RWPE1 (cell line): Measurements from ENCODE around the gene XPR1.
"Not testable (repeated sequence)": the region's sequence is repeated elsewhere in the genome, so short reads cannot be mapped to it uniquely, and the experiment has no call there.

ENCODE experiments used
- CTCF ChIA-PET: fragments of 350-600 bp; sonication (Branson Sonifier 250); formaldehyde crosslinking; extraction: SDS; loops from one replicate; lab custom pipeline; 2021; lab: Yijun Ruan, JAX
- POLR2A ChIA-PET: fragments of 400-600 bp; formaldehyde crosslinking; extraction: SDS; loops from one replicate; lab custom pipeline; 2020; ENCODE audit warnings: antibody characterized with exemption; ENCODE audit not compliant: low non-redundant PET; lab: Yijun Ruan, JAX
- DNase-seq: peaks from one replicate; pipeline ENCODE4 v3.0.0; 2012; ENCODE audit warnings: low spot score
- H3K27ac ChIP-seq: fragments of 450-650 bp; 2 replicates; pipeline ENCODE4 v1.5.1; 2017
- TF ChIP-seq, protein P1 (sequence below): fragments of 450-650 bp; conservative IDR thresholded peaks from 2 replicates; pipeline ENCODE4 v1.5.1; 2017; ENCODE audit warnings: low read depth, mild to moderate bottlenecking

The XPR1 gene

DNA sequence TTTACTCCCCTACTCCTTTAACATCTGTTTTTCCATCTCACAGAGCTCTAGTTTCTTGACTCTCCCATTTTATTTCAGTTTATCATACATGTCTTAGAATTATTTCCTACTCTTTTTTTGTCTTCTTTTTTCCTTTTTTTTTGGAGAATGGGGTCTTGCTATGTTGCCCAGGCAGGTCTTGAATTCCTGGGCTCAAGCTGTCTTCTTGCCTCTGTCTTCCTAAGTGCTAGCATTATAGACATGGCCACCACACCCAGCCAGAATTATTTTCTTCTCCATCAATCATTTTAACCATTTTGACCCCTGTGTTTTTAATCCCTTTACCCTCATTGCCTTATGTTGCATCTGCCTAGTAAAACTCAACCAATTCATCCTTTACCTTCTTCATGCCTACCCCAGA is 157.6 kb downstream of the XPR1 start:
- POLR2A ChIA-PET = no interaction called here
- CTCF ChIA-PET = interaction anchor here (0.5 to 0.7 kb wide), 3 partner anchors 36 to 1799 kb away, joined by 3 to 5 read pairs (median 4); partner anchors contain the start of gene RNASEL
- DNase-seq = no peak
- no peak overlapping the region for H3K27ac ChIP-seq
- TF ChIP-seq, protein P1, sequence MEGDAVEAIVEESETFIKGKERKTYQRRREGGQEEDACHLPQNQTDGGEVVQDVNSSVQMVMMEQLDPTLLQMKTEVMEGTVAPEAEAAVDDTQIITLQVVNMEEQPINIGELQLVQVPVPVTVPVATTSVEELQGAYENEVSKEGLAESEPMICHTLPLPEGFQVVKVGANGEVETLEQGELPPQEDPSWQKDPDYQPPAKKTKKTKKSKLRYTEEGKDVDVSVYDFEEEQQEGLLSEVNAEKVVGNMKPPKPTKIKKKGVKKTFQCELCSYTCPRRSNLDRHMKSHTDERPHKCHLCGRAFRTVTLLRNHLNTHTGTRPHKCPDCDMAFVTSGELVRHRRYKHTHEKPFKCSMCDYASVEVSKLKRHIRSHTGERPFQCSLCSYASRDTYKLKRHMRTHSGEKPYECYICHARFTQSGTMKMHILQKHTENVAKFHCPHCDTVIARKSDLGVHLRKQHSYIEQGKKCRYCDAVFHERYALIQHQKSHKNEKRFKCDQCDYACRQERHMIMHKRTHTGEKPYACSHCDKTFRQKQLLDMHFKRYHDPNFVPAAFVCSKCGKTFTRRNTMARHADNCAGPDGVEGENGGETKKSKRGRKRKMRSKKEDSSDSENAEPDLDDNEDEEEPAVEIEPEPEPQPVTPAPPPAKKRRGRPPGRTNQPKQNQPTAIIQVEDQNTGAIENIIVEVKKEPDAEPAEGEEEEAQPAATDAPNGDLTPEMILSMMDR = no peak

- CTCF ChIA-PET, H3K27ac ChIP-seq, POLR2A ChIA-PET, DNase-seq: not testable (repeated sequence)
These were observed 159.3 kb downstream of the XPR1 start for GRCh38 chr1:180791152-180791551.

- CTCF ChIA-PET = no interaction called here
These were observed 160.0 kb downstream of the XPR1 start for GRCh38 chr1:180791806-180792205.

DNA sequence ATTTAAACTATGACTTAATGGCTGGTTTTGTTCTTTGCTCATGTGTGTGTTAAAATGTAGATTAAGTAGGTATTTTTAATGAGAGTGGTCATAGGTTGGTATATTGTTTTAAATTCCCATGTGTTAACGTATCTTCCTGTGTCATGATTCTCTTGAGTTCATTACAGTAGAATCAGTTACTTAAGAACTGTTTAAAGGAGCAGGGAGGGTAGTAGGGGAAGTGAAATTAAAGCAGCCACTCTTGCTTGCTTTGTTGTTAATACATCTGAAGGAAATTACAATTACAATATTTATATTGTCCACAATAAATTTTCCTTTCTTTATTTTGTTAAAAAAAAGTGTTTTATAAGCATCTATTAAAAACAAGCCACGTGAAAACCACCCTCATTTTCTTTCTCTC is 161.6 kb downstream of the XPR1 start:
- no peak overlapping the region for H3K27ac ChIP-seq
- TF ChIP-seq, protein P1 = no peak
- no peak for DNase-seq
- ChIA-PET CTCF (interaction anchor here (0.6 kb wide), 1 partner anchor 18 kb away, joined by 3 read pairs; no protein-coding TSS in a partner anchor), POLR2A (no interaction called here)

More at GRCh38 chr1:180791806-180792205, 160.0 kb downstream of the XPR1 start:
- TF ChIP-seq, protein P1 = no peak
- POLR2A ChIA-PET = no interaction called here
- H3K27ac ChIP-seq = no peak overlapping the region
- peak; percentile 11 for DNase-seq

- ChIA-PET CTCF (no interaction called here), POLR2A (no interaction called here)
- H3K27ac ChIP-seq = no peak overlapping the region
- TF ChIP-seq, protein P1 = no peak
- no peak for DNase-seq
These were observed 165.2 kb downstream of the XPR1 start for GRCh38 chr1:180796897-180797640.

DNA sequence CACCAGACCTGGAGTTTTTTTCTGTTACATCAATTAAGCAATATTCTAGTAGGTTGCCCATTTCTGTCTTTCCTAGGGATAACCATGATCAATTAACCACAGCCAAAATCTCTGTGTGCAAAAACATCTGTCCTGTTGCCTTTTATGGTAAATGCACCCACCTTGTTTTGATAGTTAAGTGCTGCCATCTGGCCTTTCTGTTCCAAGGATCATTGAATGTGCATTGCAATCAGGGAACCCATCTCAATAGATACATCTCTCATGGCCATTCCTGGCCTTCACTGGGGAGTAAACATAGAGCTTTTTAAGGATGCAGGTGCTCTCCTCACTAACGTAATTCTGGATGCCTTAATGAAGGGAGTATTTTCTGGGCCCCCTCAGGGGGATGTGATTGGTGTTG is 169.1 kb downstream of the XPR1 start:
- ChIA-PET CTCF (no interaction called here), POLR2A (no interaction called here)
- no peak for DNase-seq
- no peak overlapping the region for H3K27ac ChIP-seq
- TF ChIP-seq, protein P1 = no peak

DNA sequence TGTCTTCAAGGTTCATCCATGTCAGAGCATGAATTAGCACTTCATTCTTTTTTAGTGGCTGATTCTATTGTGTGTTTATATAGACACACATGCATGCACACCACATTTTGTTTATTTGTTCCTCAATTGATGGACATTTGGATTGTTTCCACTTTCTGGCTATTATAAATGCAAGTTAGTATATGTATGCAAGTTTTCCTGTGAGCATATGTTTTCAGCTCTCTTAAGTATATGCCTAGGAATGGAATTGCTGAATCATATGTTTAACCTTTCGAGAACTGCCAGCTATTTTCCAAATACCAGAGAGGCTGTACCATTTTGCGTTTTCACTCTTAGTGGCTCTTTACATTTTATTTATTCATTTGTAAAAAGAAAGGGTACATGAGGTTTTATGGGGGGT is 171.0 kb downstream of the XPR1 start:
- ChIA-PET POLR2A (no interaction called here), CTCF (no interaction called here)

More for the DNA sequence above, 171.0 kb downstream of the XPR1 start:
- no peak for DNase-seq
- TF ChIP-seq, protein P1 = no peak
- no peak overlapping the region for H3K27ac ChIP-seq
